Liver (tissue), 9 donors: ENCODE results near the gene GGTLC1. TPM values are rescaled to one million over a fixed set of nuclear protein-coding genes. Genes with fewer than 3 reads are reported as not detected.

ENCODE experiments used
- DNase-seq: peaks from one replicate; pipeline ENCODE4 v3.0.0-alpha.2; 2017; ENCODE audit warnings: low spot score
- H3K27ac ChIP-seq, 2 donors: one replicate each; pipeline ENCODE4 v1.7.0; 2013; ENCODE audit warnings: inconsistent platforms in 2 of 2, low read length in 2 of 2, control low read depth in 1 of 2, low read depth in 1 of 2, mild to moderate bottlenecking in 1 of 2
- H3K27me3 ChIP-seq, 4 donors: one replicate each; pipeline versions ENCODE4 v1.6.1 to v1.7.0; 2013; ENCODE audit warnings: low read length in 3 of 4, inconsistent platforms in 1 of 4, mild to moderate bottlenecking in 1 of 4, moderate library complexity in 1 of 4; ENCODE audit not compliant: control insufficient read depth in 4 of 4, insufficient read depth in 4 of 4
- H3K36me3 ChIP-seq, 4 donors: one replicate each; pipeline versions ENCODE4 v1.6.1 to v1.7.0; 2013; ENCODE audit warnings: low read length in 3 of 4, mild to moderate bottlenecking in 3 of 4, low read depth in 1 of 4, moderate library complexity in 1 of 4; ENCODE audit not compliant: control insufficient read depth in 4 of 4, insufficient read depth in 3 of 4
- H3K4me1 ChIP-seq, 4 donors: one replicate each; pipeline versions ENCODE4 v1.6.1 to v1.7.0; 2013; ENCODE audit warnings: low read length in 3 of 4, mild to moderate bottlenecking in 3 of 4, moderate library complexity in 1 of 4; ENCODE audit not compliant: control insufficient read depth in 4 of 4, insufficient read depth in 4 of 4
- H3K4me3 ChIP-seq, 3 donors: one replicate each; pipeline versions ENCODE4 v1.6.1 to v1.7.0; 2013; ENCODE audit warnings: low read length in 3 of 3, control low read depth in 1 of 3, low read depth in 1 of 3, mild to moderate bottlenecking in 1 of 3
- H3K9ac ChIP-seq, 2 donors: one replicate each; pipeline ENCODE4 v1.7.0; 2013; ENCODE audit warnings: low read length in 2 of 2, mild to moderate bottlenecking in 2 of 2, moderate library complexity in 2 of 2, control low read depth in 1 of 2, low read depth in 1 of 2
- H3K9me3 ChIP-seq, 4 donors: one replicate each; pipeline versions ENCODE4 v1.6.1 to v1.7.0; 2013; ENCODE audit warnings: low read length in 3 of 4; ENCODE audit not compliant: control insufficient read depth in 4 of 4
- EGR1 ChIP-seq, 2 donors: IDR thresholded peaks; 2 replicates each; pipeline ENCODE4 v1.6.1; 2016 to 2018; ENCODE audit warnings: antibody characterized with exemption in 2 of 2, low read depth in 2 of 2
- FOXA1 ChIP-seq: IDR thresholded peaks from 2 replicates; pipeline ENCODE4 v1.6.1; 2016; ENCODE audit warnings: antibody characterized with exemption
- FOXA2 ChIP-seq: IDR thresholded peaks from 2 replicates; pipeline ENCODE4 v1.6.1; 2016; ENCODE audit warnings: antibody characterized with exemption
- GABPA ChIP-seq, 2 donors: IDR thresholded peaks in 1 of 2; conservative IDR thresholded peaks in 1 of 2; 2 replicates each; pipeline ENCODE4 v1.6.1; 2016; ENCODE audit warnings: antibody characterized with exemption in 2 of 2, mild to moderate bottlenecking in 1 of 2, moderate library complexity in 1 of 2
- HNF4A ChIP-seq, 2 donors: conservative IDR thresholded peaks; 2 replicates each; pipeline ENCODE4 v1.6.1; 2016; ENCODE audit warnings: antibody characterized with exemption in 2 of 2, mild to moderate bottlenecking in 2 of 2
- HNF4G ChIP-seq: IDR thresholded peaks from 2 replicates; pipeline ENCODE4 v1.6.1; 2016; ENCODE audit warnings: antibody characterized with exemption
- NR2F2 ChIP-seq: IDR thresholded peaks from 2 replicates; pipeline ENCODE4 v1.6.1; 2016; ENCODE audit warnings: antibody characterized with exemption
- RAD21 ChIP-seq, 2 donors: IDR thresholded peaks; 2 replicates each; pipeline ENCODE4 v1.6.1; 2016; ENCODE audit warnings: antibody characterized with exemption in 2 of 2, mild to moderate bottlenecking in 2 of 2
- RXRA ChIP-seq, 2 donors: IDR thresholded peaks; 2 replicates each; pipeline ENCODE4 v1.6.1; 2017 to 2018; ENCODE audit warnings: antibody characterized with exemption in 2 of 2, mild to moderate bottlenecking in 1 of 2
- SP1 ChIP-seq: IDR thresholded peaks from 2 replicates; pipeline ENCODE4 v1.6.1; 2018; ENCODE audit warnings: antibody characterized with exemption, mild to moderate bottlenecking
- TAF1 ChIP-seq: conservative IDR thresholded peaks from 2 replicates; pipeline ENCODE4 v1.6.1; 2016; ENCODE audit warnings: antibody characterized with exemption, mild to moderate bottlenecking
- YY1 ChIP-seq: IDR thresholded peaks from 2 replicates; pipeline ENCODE4 v1.6.1; 2016; ENCODE audit warnings: antibody characterized with exemption, mild to moderate bottlenecking
- WGBS: extraction: QIAGEN DNeasy Blood & Tissue Kit; methylation state at CpG from one replicate; pipeline ENCODE4 v1.1.7; 2013; 5-methylcytosine and 5-hydroxymethylcytosine counted together
- polyA plus RNA-seq, 2 donors: library from polyadenylated mRNA; stranded (reverse) in 1 of 2; unstranded in 1 of 2; fragments of 200-250 nt in 1 of 2; fragments of >200 nt in 1 of 2; fragmentation: Nextera tagmentation in 1 of 2; extraction: Ambion mirVana in 1 of 2; gene quantifications; one replicate each; pipeline versions ENCODE4 v1.2.1 to v1.2.3, GENCODE V29; 2013 to 2015
- total RNA-seq, 2 donors: library from RNA; depleted of rRNA; stranded (reverse); fragments of >200 nt; gene quantifications; one replicate each; pipeline ENCODE4 v1.2.3, GENCODE V29; 2014
- TF ChIP-seq, protein P1 (sequence below): IDR thresholded peaks from 2 replicates; pipeline ENCODE4 v1.6.1; 2016; ENCODE audit warnings: antibody characterized with exemption
- TF ChIP-seq, protein P2 (sequence below): IDR thresholded peaks from 2 replicates; pipeline ENCODE4 v1.6.1; 2016; ENCODE audit warnings: antibody characterized with exemption, mild to moderate bottlenecking
- TF ChIP-seq, protein P3 (sequence below): IDR thresholded peaks from 2 replicates; pipeline ENCODE4 v1.6.1; 2016; ENCODE audit warnings: antibody characterized with exemption
- TF ChIP-seq, protein P4 (sequence below): fragments of 150-350 bp; IDR thresholded peaks from 2 replicates; pipeline ENCODE4 v1.5.1; 2017; ENCODE audit warnings: improper control_type of control experiment, low read depth, low read length; ENCODE audit not compliant: missing input control
- donor health status: healthy.
- donor health status: healthy.
- donor health status: healthy.
- donor health status: healthy.
- donor health status: healthy.

GGTLC1 gene
- total and polyA plus RNA-seq, 4 donors = not detected

DNA sequence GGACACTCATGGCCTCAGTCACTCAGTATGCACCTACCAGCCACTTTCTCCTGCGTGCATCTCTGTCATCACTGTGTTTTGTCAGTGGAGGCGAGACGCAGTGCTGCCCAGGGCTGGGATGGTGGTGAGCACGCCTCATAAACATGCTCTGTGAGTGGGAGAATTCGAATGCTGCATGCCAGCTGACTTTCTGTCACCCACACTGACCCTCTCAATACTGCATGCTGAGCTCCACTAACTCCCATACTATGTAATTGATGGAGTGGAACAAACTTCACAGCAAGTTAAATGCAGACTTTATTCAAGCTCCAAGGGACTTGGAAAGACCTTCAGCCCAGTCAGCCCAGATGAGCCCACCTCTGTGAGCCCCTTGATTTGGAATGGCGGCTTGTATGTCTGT lies 22.7 kb upstream of the GGTLC1 start:
- Histone ChIP-seq H3K9me3 (no peaks in the 10 kb centered on the region), H3K9ac (no peak overlapping the region), H3K36me3 (no peaks in the 10 kb centered on the region), H3K27me3 (peaks cover 0 to 2% (median 0%) of the 10 kb centered on the region in 4 donors), H3K4me1 (no peaks in the 10 kb centered on the region), H3K4me3 (no peak overlapping the region), H3K27ac (no peak overlapping the region)
- TF ChIP-seq FOXA1 = no peak
- TF ChIP-seq, protein P1, sequence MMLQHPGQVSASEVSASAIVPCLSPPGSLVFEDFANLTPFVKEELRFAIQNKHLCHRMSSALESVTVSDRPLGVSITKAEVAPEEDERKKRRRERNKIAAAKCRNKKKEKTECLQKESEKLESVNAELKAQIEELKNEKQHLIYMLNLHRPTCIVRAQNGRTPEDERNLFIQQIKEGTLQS = no peak
- no peak for TF ChIP-seq NR2F2
- no peak for TF ChIP-seq FOXA2
- no peak for TF ChIP-seq HNF4G
- DNase-seq = no peak
- WGBS = 82% methylated on average over 6 of the region's 6 CpGs

DNA sequence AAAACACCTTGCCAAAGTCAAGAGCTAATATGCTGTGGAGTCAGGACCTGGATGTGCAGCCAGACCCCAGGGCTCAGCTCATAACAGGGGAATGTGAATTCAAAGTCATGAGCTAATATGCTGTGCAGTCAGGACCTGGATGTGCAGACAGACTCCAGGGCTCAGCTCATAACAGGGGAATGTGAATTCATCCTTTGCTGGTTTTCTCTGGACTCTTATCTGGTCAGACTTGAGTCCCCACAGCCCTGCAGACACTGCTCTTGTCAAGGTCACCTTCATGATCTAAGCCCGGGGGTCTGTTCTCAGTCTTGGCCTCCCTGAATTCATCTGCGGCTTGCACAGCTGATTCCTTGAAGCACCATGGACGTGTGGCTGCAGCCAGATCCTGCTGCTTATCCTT lies 19.2 kb upstream of the GGTLC1 start:
- TF ChIP-seq, protein P1 = no peak
- TF ChIP-seq HNF4G = no peak
- no peak for TF ChIP-seq TAF1
- TF ChIP-seq YY1 = no peak
- TF ChIP-seq, protein P2, sequence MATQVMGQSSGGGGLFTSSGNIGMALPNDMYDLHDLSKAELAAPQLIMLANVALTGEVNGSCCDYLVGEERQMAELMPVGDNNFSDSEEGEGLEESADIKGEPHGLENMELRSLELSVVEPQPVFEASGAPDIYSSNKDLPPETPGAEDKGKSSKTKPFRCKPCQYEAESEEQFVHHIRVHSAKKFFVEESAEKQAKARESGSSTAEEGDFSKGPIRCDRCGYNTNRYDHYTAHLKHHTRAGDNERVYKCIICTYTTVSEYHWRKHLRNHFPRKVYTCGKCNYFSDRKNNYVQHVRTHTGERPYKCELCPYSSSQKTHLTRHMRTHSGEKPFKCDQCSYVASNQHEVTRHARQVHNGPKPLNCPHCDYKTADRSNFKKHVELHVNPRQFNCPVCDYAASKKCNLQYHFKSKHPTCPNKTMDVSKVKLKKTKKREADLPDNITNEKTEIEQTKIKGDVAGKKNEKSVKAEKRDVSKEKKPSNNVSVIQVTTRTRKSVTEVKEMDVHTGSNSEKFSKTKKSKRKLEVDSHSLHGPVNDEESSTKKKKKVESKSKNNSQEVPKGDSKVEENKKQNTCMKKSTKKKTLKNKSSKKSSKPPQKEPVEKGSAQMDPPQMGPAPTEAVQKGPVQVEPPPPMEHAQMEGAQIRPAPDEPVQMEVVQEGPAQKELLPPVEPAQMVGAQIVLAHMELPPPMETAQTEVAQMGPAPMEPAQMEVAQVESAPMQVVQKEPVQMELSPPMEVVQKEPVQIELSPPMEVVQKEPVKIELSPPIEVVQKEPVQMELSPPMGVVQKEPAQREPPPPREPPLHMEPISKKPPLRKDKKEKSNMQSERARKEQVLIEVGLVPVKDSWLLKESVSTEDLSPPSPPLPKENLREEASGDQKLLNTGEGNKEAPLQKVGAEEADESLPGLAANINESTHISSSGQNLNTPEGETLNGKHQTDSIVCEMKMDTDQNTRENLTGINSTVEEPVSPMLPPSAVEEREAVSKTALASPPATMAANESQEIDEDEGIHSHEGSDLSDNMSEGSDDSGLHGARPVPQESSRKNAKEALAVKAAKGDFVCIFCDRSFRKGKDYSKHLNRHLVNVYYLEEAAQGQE = no peak
- TF ChIP-seq FOXA1 = no peak
- TF ChIP-seq RAD21 (IDR thresholded peaks at IDR 0.05) = no peak
- TF ChIP-seq, protein P3, sequence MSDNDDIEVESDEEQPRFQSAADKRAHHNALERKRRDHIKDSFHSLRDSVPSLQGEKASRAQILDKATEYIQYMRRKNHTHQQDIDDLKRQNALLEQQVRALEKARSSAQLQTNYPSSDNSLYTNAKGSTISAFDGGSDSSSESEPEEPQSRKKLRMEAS = no peak
- TF ChIP-seq FOXA2 = no peak
- no peak for TF ChIP-seq EGR1 (IDR thresholded peaks at IDR 0.05; ENCODE audit: low read depth in 2 of 2)
- no peak for TF ChIP-seq SP1
- TF ChIP-seq GABPA (IDR thresholded peaks at IDR 0.05 in 1 of 2, conservative IDR thresholded peaks at IDR 0.05 in 1 of 2) = no peak
- TF ChIP-seq, protein P4, sequence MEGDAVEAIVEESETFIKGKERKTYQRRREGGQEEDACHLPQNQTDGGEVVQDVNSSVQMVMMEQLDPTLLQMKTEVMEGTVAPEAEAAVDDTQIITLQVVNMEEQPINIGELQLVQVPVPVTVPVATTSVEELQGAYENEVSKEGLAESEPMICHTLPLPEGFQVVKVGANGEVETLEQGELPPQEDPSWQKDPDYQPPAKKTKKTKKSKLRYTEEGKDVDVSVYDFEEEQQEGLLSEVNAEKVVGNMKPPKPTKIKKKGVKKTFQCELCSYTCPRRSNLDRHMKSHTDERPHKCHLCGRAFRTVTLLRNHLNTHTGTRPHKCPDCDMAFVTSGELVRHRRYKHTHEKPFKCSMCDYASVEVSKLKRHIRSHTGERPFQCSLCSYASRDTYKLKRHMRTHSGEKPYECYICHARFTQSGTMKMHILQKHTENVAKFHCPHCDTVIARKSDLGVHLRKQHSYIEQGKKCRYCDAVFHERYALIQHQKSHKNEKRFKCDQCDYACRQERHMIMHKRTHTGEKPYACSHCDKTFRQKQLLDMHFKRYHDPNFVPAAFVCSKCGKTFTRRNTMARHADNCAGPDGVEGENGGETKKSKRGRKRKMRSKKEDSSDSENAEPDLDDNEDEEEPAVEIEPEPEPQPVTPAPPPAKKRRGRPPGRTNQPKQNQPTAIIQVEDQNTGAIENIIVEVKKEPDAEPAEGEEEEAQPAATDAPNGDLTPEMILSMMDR = no peak
- no peak for TF ChIP-seq RXRA (IDR thresholded peaks at IDR 0.05)
- no peak for TF ChIP-seq HNF4A (conservative IDR thresholded peaks at IDR 0.05)
- 84% methylated on average over 3 of the region's 3 CpGs for WGBS
- DNase-seq = no peak
- Histone ChIP-seq H3K27me3 (no peaks in the 10 kb centered on the region), H3K9ac (no peak overlapping the region), H3K36me3 (no peaks in the 10 kb centered on the region), H3K4me1 (no peaks in the 10 kb centered on the region), H3K27ac (no peak overlapping the region), H3K4me3 (no peak overlapping the region), H3K9me3 (no peaks in the 10 kb centered on the region)
